Measurements from ENCODE around the gene TH.
"Not testable (repeated sequence)": the region's sequence is repeated elsewhere in the genome, so short reads cannot be mapped to it uniquely, and the experiment has no call there.

The TH gene

DNA sequence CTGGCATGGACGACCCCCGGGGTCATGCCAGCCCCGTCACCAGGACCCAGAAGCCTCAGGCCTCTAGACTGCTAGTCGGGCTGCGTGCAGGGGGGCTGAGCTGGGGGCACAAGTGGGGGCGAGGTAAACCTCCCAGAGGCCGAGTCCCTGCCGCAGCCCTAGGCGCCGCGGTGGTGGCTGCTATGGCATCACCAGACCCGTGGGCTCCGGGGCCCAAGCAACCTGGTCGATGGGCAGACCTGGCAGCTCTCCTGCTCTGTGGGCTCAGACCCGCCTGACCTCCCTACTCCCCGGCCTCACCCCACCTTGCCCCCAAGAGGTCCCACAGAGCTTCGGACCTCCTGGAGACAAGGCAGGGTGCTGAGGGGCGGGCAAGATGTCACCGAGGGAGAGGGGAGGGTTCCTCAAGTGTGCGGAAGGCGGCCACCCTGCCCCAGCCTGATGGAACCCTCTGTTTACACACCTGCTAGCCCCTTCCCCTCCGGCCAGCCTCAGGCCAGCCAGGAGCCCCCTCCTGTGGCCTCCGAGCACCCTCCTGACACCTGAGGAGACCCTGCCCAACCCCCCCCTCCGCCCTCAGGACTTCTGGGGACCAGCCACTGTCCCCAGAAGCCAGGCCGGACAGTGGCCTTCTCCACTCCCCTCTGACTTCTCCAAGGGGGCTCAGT lies 41.8 kb downstream of the TH start:
- no peak for DNase-seq (ENCODE audit: low read depth)

DNA sequence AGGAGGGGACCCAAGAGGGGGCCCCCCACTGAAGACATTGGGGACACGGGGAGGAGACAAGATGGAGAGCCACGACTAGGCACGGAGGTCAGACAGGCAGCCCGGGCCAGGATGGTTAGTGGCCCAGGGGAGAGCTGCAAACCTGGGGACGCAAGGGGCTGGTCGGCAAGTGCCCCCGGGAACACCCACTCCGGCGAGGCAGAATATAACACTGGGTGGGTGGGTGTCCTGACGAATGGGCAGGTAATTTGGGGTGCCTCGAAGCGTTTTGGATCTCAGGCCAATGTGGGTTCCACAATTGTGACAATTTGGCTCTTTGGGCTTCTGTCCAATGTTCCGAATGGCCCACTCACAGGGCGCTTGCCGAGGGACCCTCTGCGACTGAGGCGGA lies 42.3 kb downstream of the TH start:
- no peak for DNase-seq (ENCODE audit: low read depth)

DNA sequence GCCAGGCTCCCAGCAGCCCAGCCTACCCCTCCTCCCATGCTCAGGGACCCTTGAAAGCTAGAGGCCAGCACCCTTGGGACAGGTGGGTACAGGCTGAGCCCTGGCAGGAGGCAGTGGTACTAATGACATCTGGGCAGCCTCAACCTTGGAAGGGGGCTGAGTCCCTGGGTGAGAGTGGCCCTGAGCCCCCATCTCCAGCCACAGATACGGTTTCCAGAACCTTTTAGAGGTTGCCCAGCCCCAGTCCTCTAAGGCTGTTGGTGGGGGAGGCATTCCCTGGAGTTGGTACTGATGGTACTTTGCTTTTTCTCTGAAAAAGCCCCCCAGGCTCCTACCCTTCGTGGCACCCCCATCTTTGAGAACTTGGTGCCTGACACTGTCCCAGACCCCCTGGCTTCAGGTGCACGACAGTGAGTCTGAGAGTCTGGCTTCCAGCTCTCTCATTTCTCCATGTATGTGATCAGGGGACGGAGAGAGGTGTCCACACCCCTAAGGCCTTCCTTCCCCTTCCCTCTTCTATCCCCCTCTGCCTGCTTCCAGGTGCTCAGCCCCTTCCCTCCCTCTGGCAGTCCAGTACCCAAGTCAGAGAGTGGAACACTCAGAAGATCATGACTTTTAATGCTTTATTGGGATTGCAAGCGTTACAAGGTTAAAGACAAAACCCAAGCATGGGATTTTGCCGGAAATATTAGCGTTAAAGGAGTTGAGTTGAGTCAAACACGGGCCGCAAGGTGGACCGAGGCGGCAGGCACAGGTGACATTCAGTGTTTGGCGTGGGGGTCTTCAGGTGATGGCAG lies 42.9 kb downstream of the TH start:
- DNase-seq (ENCODE audit: low read depth), result no peak

DNA sequence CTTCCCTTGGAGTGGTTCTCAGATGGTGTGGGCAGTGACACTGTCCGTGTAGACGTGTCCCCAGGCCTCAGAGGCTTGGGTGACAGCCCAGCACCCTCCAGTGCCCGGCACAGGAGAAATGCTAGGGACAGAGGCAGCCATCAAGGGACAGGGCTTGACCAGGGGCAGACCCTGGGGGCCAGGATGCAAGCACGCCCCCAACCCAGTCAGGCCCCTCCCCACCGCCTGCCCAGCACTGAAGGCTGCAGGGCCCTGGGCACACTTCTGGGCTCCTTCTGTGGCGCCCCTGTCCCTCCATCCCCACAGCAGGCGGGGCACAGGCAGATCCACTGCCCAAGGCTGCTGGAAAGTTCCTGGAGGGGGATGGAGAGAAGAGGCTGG lies 43.5 kb downstream of the TH start:
- DNase-seq (ENCODE audit: low read depth), result no peak

DNA sequence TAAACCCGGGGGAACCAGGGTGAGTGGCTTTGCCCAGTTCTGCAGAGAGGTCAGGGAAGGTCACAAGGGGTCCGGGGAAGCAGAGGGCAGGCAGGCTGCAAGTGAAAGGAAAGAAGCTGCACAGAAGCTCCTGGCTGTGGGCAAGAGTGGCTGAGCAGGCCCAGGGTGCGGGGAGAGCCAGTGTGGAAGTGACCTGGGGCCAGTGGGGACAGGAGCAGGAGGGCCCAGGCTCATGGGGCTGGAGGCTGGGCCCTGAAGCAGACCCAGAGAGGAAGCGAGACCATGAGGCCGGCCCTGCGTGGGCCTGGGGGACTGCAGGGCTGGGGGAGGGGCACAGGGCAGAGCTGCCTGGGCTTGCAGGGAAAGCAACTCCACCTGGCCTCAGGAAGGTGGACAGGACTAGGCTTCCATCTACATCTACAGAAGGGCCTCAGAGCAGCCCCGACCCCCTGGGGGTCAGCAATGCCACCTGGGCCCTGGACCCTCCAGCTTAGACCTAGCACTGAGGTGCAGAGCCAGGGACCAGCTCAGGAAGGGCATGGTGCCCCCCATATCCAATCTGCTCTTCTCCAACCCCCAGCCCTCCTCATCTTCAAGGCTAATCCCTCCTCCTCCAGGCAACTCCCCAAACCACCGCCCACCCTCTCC lies 44.0 kb downstream of the TH start:
- DNase-seq (ENCODE audit: low read depth), result no peak

DNA sequence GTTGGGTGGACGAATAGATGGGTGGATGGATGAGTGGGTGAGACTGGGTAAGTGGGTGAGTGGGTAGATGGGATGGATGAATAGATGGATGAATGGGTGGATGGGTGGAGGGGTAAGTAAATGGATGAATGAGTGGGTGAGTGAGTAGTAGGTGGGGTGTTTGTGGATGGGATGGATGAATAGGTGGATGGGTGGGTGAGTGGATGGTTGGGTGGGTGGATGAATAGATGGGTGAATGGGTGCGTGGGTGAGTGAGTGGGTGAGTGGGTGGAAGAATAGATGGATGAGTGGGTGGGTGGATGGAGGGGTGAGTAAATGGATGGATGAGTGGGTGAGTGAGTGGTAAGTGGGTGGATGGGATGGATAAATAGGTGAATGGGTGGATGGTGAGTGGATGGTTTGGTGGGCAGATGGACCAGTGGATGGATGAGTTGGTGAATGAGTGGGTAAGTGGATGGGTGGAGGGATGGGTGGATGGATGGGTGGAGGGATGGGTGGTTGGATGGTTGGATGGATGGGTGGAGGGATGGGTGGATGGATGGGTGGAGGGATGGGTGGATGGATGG lies 45.0 kb downstream of the TH start:
- DNase-seq (ENCODE audit: low read depth), result no peak

DNA sequence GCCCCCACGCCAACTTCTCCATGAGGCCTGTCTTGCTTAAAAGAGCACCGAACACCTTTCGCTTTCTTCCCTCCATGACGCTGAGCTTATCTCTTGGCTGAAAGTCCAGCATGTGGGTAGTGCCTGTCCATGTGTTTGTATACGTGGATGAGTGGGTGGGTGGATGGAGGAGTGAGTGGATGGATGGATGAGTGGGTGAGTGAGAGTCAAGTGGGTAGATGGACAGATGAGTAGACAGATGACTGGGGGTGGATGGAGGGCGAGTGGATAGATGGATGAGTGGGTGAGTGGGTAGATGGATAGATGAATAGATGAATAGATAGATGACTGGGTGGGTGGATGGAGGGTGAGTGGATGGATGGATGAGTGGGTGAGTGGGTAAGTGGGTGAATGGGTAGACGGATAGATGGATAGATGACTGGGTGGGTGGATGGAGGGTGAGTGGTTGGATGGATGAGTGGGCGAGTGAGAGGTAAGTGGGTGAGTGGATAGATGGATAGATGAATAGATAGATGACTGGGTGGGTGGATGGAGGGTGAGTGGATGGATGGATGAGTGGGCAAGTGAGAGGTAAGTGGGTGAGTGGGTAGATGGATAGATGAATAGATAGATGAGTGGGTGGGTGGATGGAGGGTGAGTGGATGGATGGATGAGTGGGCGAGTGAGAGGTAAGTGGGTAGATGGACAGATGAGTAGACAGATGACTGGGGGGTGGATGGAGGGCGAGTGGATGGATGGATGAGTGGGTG lies 46.7 kb downstream of the TH start:
- not testable (repeated sequence) for DNase-seq (ENCODE audit: low read depth)

DNA sequence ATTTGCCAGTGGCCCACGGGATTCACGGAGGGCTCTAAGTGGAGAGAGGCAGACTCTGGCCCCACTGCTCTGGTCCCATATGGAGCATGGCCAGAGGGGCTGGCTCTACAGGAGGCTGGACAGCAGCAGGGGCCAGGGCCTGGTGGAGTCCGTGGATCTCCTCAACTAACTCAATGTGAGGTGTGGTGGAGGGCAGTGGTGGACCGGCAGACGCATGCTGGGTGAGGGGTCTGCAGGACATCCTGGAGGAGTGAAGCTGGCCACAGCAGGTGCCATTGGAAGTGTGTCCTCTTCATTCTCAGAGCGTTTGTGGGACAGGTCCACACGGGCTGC lies 48.0 kb downstream of the TH start:
- DNase-seq (ENCODE audit: low read depth), result no peak

DNA sequence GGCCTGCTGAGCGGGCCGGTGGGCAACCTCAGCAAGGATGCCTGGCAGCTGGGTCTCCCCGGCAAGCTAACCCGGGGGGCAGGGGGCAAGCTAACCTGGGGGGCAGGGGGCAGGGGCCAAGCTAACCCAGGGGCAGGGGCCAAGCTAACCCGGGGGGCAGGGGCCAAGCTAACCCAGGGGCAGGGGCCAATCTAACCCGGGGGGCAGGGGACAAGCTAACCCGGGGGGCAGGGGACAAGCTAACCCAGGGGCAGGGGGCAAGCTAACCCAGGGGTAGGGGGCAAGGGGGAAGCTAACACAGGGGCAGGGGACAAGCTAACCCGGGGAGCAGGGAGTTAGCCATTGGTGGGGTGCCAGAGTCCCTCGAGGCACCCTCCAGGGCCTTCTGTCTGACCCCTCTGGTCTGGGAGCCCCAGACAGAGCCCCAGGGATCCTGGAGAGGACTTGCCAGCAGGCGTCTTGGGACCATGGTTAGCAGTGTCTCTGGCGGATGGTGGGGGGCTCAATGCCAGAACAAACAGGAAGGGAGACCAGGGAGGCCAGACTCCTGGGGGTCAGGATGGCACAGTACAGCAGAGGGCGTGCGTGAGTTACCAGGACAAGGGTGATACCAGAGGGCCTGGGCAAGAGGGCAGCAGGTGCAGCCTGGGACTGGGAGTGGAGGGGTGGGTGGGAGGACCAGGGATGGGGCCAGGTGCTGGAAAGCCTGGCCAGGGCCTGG lies 48.5 kb downstream of the TH start:
- DNase-seq (ENCODE audit: low read depth), result no peak

DNA sequence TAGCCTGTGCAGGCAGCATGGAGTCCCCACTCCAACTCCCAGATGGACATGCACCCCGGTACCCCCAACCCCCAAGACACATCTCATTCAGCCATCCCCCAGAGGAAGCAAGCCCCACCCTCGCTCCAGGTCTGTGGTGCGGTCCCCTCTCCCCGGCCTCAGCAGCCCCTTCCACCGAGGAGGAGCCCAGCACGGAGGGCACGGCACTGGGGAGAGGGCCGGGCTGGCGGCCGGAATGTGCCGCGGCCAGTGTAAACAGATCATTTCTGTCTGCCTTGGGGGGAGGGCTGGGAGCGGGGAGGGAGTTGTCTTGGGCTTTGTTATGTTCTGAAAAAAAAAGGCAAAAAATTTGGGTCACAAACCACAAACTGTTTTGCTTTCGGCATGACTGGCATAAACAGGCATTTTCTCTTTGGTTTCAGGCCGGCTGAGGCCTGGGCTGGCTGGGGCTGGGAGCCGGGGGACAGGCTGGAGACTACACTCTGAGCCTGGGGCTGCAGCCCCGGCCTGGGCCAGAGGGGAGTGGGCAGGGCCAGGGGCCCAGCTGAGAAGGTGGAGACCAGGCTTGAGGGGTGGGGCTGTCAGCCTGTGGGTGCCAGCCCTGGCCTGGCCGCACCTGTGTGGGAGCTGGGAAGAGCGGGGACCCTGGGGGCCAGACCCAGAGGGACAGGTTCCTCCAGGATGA lies 49.3 kb downstream of the TH start:
- no peak for DNase-seq (ENCODE audit: low read depth)

DNA sequence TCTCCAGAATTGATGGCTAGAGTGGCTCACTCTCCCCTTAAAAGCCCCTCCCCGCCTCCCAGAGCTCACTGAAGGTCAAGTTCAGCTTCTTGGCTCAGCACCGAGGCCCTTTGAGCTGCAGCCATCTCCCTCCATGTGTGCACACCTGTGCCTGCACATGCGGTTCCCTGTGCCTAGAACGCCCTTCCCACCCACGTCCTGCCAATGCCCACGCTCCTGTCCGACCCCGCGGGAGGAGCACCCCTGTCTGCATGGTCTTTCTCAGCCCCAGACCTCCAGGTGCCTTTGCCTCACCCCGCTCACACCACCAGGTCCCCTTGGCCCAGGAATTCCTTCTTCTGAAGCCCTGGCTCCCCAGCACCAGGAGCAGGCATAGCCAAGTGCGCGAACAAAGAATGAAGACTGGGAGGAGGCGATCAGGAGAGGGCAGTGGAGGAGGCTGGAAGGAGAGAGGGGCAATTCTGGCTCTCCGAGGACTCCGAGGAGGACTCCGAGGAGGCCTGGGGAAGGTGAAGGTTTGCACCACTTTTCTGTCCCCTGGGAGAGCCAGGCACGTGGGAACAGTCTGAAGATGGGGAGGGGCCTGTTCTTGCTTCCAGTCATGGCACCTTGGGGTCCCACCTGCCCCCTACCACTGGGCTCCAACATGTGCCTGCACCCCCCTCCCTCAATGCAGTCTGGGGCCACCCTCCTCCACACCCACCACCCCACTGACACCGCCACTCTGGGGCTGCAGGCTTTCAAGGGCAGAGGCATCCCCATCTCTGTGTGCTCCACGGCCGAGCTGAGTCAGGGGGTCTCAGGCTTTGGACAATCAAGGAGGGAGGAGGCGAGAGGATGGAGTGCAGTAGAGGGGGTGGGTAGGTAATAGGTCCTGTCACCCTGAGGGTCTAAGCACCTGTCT lies 50.1 kb downstream of the TH start:
- DNase-seq (ENCODE audit: low read depth), result no peak

DNA sequence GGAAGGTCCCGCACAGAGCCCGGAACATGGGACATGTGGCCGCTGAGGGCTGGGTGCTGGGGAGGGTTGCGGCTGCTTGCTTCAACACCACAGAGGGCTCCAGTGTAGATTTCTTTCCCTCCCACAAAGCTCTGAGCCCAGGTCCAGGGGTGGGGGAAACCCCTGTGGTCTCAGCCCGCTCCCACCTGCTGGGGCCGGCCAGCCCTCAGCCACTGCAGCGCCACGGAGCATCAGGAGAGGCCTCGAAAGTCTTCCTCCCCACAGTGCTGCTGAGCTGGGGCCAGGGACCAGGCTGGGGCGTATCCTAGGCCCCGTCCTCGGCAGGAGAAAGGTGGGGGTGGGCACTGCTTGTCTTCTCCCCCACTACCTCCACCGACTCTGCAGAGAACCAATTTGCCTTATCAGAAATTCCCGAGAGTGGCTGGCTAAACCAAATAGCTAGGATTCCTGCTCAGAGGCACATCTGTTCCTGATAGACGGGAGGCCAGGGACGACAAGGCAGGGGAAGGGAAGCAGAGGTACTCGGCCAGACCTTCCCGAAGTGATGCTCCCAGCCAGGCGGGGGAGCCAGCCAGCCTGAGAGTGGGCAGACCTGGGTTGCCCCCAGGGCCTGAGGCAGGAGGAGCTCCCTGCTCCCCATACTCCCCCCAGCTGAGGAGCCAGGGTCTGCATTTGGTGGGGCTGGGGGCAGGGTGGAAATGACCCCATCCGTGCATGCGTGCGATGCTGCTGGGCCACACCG lies 51.1 kb downstream of the TH start:
- no peak for DNase-seq (ENCODE audit: low read depth)

DNA sequence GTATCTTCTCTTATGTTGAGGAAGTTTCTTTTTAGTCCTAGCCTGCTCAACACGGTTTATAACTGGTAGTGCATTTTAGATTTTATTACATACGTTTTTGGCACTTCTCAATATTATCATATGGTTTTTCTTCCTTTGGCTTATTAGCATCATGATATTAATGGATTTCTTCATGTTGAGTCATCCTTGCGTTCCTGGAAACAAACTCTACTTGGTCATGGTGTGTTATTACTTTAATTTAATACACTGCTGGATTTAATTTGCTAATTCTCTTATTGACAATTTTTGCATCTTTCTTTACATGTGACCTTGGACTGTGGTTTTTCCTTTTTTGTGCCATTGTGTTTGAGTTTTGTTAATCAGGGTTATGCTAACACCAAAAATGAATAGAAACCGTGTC lies 52.9 kb downstream of the TH start:
- no peak for DNase-seq (ENCODE audit: low read depth)

DNA sequence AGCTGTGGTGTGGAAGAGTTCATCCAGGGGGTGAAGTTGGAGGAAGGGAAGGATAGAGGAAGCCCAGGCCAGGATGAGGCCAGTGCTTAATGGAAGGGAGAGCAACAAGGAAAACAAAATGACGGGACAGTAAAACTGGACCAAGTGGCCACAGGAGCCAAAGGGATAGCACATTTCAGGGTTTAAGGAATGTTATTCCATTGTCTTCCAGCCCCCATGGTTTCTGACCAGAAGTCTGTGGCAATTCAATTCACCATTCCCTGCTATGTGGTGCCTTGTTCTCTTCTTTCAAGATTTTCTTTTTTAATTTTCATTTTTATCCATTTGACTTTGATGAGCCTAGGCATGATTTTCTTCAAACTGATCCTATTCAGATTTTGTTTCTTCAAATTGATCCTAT lies 54.9 kb downstream of the TH start:
- DNase-seq (ENCODE audit: low read depth), result no peak

DNA sequence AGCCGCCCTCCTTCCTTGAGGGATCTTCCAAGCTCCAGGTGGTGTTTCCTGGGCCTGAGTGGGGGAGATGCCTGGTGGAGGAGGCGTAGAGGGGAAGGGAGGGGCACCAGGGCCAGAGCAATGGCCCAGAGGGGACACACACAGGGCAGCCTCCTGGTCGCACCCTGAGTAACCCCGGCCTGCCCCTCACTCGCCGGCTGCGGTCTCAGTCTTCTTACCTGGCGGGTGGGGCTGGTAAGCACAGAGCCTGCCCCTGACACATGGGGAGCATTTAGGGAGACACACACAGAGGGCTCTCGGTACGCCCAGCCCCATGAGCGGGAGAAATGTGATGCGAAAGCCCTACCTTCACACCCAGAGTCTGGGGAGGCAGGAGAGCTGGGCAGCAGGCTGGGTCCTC lies 56.3 kb downstream of the TH start:
- no peak for DNase-seq (ENCODE audit: low read depth)

DNA sequence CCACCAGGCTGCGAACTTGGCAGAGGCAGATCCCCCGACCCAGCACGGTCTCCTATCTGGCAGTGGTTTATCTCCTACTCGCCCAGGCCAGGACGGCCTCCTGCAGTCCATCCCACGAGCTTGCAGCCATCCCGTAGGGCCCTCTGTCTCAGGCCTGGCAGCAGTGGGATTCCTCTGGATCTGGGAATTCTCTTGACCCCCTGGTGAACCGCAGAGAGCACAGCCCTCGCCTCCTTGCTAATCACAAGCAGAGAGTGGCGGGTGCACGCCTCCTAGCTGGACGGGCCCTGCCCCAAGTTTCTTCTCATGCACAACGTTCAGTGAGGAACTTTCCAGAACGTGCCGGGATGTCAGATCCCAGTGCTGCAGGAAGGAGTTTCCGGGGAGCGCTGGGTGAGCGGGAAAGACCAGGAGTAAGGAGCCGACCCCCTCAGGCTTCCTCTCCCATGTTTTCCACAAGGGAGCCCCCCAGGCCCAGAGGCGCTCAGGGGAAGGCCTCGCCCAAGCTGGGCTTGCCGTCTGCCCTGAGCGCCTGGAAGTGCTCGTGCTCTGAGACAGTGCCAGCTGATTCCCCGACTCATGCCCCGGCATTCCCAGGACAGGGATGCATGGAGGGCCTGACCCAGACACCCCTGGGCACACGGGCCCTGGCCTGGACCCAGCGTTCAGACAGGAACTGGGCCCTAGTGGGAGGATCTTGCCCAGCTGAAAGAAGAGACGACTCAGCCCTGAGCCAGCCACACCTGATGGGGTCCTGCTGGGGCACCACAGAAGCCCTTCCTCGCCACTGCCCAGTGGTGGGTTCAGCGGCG lies 57.0 kb downstream of the TH start:
- DNase-seq (ENCODE audit: low read depth), result no peak

Data from stimulated activated CD8-positive, alpha-beta memory T cell treated with anti-CD3 and anti-CD28 coated beads, Interleukin-12 subunit alpha, Interleukin-12 subunit beta, amount 100 ng/mL, for 1 hour (primary cell).